Neutrophil (primary cell): ENCODE data around the gene PKIG.

Experiments used
- H3K27ac ChIP-seq: fragments of 200-600 bp; sonication (generic); 2 replicates; pipeline ENCODE4 v1.5.1; 2016; ENCODE audit warnings: mild to moderate bottlenecking, moderate library complexity
- H3K27me3 ChIP-seq: fragments of 200-600 bp; sonication (generic); 2 replicates; pipeline ENCODE4 v1.6.0; 2016; ENCODE audit warnings: mild to moderate bottlenecking
- H3K36me3 ChIP-seq: fragments of 200-600 bp; sonication (generic); 2 replicates; pipeline ENCODE4 v1.5.1; 2017
- H3K4me1 ChIP-seq, 2 experiments: fragments of 200-600 bp in 1 of 2; sonication (generic) in 1 of 2; 1 replicate in 1 of 2; 2 replicates in 1 of 2; pipeline versions ENCODE4 v1.5.1 to v1.6.1; 2013 to 2016; ENCODE audit warnings: low read depth in 1 of 2, low read length in 1 of 2, mild to moderate bottlenecking in 1 of 2, moderate library complexity in 1 of 2; ENCODE audit not compliant: control insufficient read depth in 1 of 2, insufficient read depth in 1 of 2
- H3K4me3 ChIP-seq, 2 experiments: fragments of 200-600 bp in 1 of 2; sonication (generic) in 1 of 2; 1 replicate in 1 of 2; 2 replicates in 1 of 2; pipeline ENCODE4 v1.5.1; 2013 to 2016; ENCODE audit warnings: low read depth in 1 of 2, low read length in 1 of 2, mild to moderate bottlenecking in 1 of 2, moderate library complexity in 1 of 2
- H3K9me3 ChIP-seq: fragments of 200-600 bp; sonication (generic); 2 replicates; pipeline ENCODE4 v1.5.1; 2016
- TF ChIP-seq, protein P1 (sequence below): fragments of 200-600 bp; sonication (generic); IDR thresholded peaks from 2 replicates; pipeline ENCODE4 v1.5.1; 2016; ENCODE audit warnings: antibody characterized with exemption

The PKIG gene

DNA sequence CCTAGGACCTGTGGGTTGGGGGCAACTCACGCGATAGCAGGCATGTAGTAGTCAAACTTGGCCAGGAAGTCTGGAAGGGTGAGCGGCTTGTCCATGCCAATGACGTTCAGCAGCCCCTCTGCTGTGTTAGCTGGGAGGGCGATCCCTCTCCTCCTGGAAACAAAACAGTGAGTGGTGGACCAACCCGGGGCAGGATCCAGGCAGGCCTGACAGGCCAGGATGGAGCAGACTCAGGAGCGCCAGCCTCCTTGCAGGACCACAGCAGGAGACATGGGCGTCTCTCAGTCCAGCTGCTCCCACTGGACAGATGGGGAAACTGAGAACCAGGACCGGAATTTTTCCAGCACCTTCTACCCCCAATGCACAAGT lies 46.6 kb downstream of the PKIG start:
- no peak overlapping the region for H3K27ac ChIP-seq
- TF ChIP-seq, protein P1, sequence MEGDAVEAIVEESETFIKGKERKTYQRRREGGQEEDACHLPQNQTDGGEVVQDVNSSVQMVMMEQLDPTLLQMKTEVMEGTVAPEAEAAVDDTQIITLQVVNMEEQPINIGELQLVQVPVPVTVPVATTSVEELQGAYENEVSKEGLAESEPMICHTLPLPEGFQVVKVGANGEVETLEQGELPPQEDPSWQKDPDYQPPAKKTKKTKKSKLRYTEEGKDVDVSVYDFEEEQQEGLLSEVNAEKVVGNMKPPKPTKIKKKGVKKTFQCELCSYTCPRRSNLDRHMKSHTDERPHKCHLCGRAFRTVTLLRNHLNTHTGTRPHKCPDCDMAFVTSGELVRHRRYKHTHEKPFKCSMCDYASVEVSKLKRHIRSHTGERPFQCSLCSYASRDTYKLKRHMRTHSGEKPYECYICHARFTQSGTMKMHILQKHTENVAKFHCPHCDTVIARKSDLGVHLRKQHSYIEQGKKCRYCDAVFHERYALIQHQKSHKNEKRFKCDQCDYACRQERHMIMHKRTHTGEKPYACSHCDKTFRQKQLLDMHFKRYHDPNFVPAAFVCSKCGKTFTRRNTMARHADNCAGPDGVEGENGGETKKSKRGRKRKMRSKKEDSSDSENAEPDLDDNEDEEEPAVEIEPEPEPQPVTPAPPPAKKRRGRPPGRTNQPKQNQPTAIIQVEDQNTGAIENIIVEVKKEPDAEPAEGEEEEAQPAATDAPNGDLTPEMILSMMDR: no peak
- no peaks in the 10 kb centered on the region for H3K27me3 ChIP-seq

DNA sequence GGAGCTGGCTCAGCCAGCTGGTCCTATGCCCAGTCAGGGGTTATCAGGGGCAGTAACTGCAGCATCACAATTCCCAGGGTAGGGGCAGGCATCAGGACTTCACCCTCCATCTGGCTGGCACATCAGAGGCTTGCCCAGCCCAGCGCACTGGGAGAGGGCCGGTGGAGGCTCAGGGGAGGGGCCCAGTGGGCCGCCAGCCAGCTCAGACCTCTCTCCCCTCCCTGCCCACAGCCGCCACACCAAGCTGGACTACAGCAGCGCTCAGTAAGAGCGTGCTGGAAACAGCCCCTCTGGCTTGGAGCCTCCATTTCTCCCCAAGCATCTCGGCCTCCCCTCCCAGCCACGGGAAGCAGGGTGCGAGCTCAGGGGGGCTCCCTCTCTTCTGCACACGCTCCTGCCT lies 47.2 kb downstream of the PKIG start:
- H3K27ac ChIP-seq: no peak overlapping the region
- no peaks in the 10 kb centered on the region for H3K36me3 ChIP-seq
- TF ChIP-seq, protein P1: no peak
- H3K4me1 ChIP-seq: no peaks in the 10 kb centered on the region
- H3K4me3 ChIP-seq: no peak overlapping the region
- no peaks in the 10 kb centered on the region for H3K9me3 ChIP-seq
- no peaks in the 10 kb centered on the region for H3K27me3 ChIP-seq

More for the DNA sequence above, 46.6 kb downstream of the PKIG start:
- H3K4me3 ChIP-seq: no peak overlapping the region
- no peaks in the 10 kb centered on the region for H3K4me1 ChIP-seq
- no peaks in the 10 kb centered on the region for H3K36me3 ChIP-seq
- no peaks in the 10 kb centered on the region for H3K9me3 ChIP-seq

DNA sequence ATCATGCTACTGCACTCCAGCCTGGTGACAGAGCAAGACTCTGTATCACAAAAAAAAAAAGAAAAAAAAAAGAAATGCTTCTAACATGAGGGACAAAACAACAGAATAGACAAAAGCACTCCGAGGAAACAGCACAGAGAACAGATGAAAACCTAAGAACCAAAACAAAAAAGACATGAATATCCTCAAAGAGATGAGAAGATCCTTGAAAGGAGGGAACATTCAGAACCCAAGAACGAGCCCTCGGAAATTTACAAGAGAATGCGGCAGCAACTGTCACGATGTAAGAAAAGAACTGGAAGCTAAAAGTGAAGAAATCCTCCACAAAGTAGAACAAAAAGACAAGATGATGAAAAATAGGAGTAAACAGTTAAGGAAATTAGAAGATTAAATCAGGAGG lies 47.9 kb downstream of the PKIG start:
- Histone ChIP-seq H3K36me3 (no peaks in the 10 kb centered on the region), H3K9me3 (no peaks in the 10 kb centered on the region), H3K27ac (no peak overlapping the region), H3K4me3 (no peak overlapping the region), H3K4me1 (no peaks in the 10 kb centered on the region), H3K27me3 (no peaks in the 10 kb centered on the region)
- TF ChIP-seq, protein P1: no peak

DNA sequence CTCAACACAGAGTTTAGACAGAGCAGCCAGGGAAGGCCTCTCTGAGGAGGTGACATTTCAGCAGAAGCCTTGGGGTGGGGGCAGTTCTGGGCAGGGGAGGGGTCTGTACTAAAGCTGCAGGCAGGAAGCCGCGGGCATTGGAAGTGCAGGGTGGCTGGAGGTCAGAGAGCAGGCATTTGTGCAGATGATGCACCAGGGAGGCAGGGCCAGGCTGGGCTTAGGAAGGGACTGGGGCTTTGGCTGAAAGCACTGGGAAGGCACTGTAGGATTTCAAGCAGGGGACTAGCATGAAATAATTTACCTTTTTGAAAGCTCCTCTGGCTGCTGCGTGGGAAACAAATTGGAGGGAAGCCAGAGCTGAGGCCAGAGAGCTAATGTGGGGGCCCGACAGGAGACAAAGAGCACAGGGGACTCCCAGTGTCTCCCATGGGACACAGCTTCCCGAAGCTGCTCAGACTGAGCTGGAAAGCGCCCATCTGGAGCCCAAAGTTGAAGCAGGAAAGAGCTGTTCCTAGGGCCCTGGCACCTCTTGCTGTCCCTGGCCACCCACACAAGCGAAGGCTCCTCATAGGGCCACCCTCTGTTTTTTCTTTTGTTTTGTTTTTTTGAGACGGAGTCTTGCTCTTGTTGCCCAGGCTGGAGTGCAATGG lies 49.8 kb downstream of the PKIG start:
- Histone ChIP-seq H3K9me3 (no peaks in the 10 kb centered on the region), H3K27ac (no peak overlapping the region), H3K36me3 (no peaks in the 10 kb centered on the region), H3K4me1 (no peaks in the 10 kb centered on the region), H3K27me3 (no peaks in the 10 kb centered on the region), H3K4me3 (no peak overlapping the region)
- TF ChIP-seq, protein P1: no peak

DNA sequence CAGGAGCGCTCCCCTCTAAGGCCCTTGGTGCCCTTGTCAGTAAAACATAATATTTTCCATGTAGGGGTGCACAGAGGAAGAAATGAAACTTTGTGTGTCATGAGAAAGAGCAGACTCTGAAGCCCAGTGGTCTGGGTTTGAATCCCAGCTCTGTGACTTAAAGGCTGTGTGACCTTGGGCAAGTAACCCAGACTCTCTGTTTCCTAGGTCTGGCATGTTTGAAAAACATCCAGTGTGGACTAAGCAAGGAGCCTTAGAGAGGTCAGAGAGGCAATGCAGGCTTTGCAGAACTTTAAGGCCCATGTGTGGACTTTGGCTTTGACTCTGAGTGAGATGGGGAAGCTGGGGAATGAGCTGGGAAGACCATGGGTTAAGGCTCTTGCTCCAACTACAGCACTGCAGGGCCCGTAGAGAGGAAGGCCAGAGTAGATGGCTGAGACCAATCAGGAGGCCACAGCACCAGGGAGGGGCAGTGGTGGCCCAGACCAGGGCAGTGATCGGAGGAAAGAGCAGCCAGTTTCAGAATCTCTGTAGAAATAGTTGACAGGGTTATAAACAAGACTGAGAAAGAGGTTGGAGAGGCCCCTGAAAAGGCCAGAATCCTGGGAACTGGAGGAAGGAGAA lies 50.9 kb downstream of the PKIG start:
- H3K4me1 ChIP-seq: no peaks in the 10 kb centered on the region
- H3K9me3 ChIP-seq: no peaks in the 10 kb centered on the region
- no peaks in the 10 kb centered on the region for H3K36me3 ChIP-seq
- no peak overlapping the region for H3K4me3 ChIP-seq
- no peaks in the 10 kb centered on the region for H3K27me3 ChIP-seq
- TF ChIP-seq, protein P1: no peak
- no peak overlapping the region for H3K27ac ChIP-seq
